ENCODE measurements around the gene KLRC2. TPM values are rescaled to one million over a fixed set of nuclear protein-coding genes. Genes with fewer than 3 reads are reported as not detected.
"Not testable (repeated sequence)": the region's sequence is repeated elsewhere in the genome, so short reads cannot be mapped to it uniquely, and the experiment has no call there.

KLRC2 gene
- total RNA-seq, 1 experiment from 2014 or later: not detected

- Histone ChIP-seq H3K36me3 (ENCODE audit: control insufficient read depth, insufficient read depth, low read length) (no peaks in the 10 kb centered on the region), H3K4me1 (ENCODE audit: control insufficient read depth, insufficient read depth, low read length) (peaks cover 33% of the 10 kb centered on the region), H3K4me3 (ENCODE audit: low read depth in 2 of 2, low read length in 2 of 2) (no peak overlapping the region), H3K27me3 (ENCODE audit: control insufficient read depth, insufficient read depth, low read length) (no peaks in the 10 kb centered on the region), H3K9me3 (ENCODE audit: control insufficient read depth, insufficient read depth, low read depth, low read length) (no peaks in the 10 kb centered on the region), H3K27ac (ENCODE audit: low read length) (peak overlapping the region; percentile 96)
- intact Hi-C loops (cut with micrococcal nuclease; ENCODE audit: unreplicated experiment): no loop called here
- POLR2A ChIA-PET: interaction anchor here (0.6 kb wide), 1 partner anchor 207 kb away, joined by 4 read pairs; no protein-coding TSS in a partner anchor
- no peak for DNase-seq (ENCODE audit: low read depth, low spot score)
- in situ Hi-C loops (cut with HindIII; ENCODE audit: low pct_unique_long_range_greater_than_20kb, low sequenced_read_pairs): no loop called here
- peak; percentile 84 for ATAC-seq
- no TSS peak for BruUV-seq (replicated peaks)
- CTCF ChIA-PET: no interaction called here
- no peak for TF ChIP-seq CTCF (IDR thresholded peaks at IDR 0.05)
- peak; percentile 63; the same call in 1 of the 2 replicates for TF ChIP-seq POLR2AphosphoS5 (IDR thresholded peaks at IDR 0.05; ENCODE audit: low read depth, low read length)
- no peak for TF ChIP-seq SIN3A (IDR thresholded peaks at IDR 0.05; ENCODE audit: borderline replicate concordance, insufficient read depth, low read depth, low read length)
- peak; percentile 46; the same call in 1 of the 2 replicates for TF ChIP-seq TCF7L2 (IDR thresholded peaks at IDR 0.05; ENCODE audit: low read depth, low read length)
Observed at GRCh38 chr12:10392394-10392930, 43.3 kb downstream of the KLRC2 start.

GRCh38 chr12:10390991-10391390, 44.8 kb downstream of the KLRC2 start:
- CTCF ChIA-PET; DNase-seq (ENCODE audit: low read depth, low spot score); in situ Hi-C loops (cut with HindIII; ENCODE audit: low pct_unique_long_range_greater_than_20kb, low sequenced_read_pairs); BruUV-seq (replicated peaks); H3K4me3 ChIP-seq (ENCODE audit: low read depth in 2 of 2, low read length in 2 of 2); H3K27me3 ChIP-seq (ENCODE audit: control insufficient read depth, insufficient read depth, low read length); intact Hi-C loops (cut with micrococcal nuclease; ENCODE audit: unreplicated experiment); H3K36me3 ChIP-seq (ENCODE audit: control insufficient read depth, insufficient read depth, low read length); POLR2A ChIA-PET; H3K9me3 ChIP-seq (ENCODE audit: control insufficient read depth, insufficient read depth, low read depth, low read length); ATAC-seq: not testable (repeated sequence)
- H3K4me1 ChIP-seq (ENCODE audit: control insufficient read depth, insufficient read depth, low read length): peaks cover 33% of the 10 kb centered on the region
- peak overlapping the region; percentile 96; the same call in 1 of the 2 replicates for H3K27ac ChIP-seq (ENCODE audit: low read length)

GRCh38 chr12:10389904-10390303, 45.9 kb downstream of the KLRC2 start, which contains the start of gene KLRK1:
Gene KLRK1, minus strand, starts transcription at chr12:10390041. Its CDS starts 1,231 bp downstream, at chr12:10388810.
- ChIA-PET CTCF (no interaction called here), POLR2A (no interaction called here)
- H3K9me3 ChIP-seq (ENCODE audit: control insufficient read depth, insufficient read depth, low read depth, low read length): no peaks in the 10 kb centered on the region
- DNase-seq (ENCODE audit: low read depth, low spot score): no peak
- no peaks in the 10 kb centered on the region for H3K36me3 ChIP-seq (ENCODE audit: control insufficient read depth, insufficient read depth, low read length)
- ATAC-seq: no peak
- intact Hi-C loops (cut with micrococcal nuclease; ENCODE audit: unreplicated experiment) (no loop called here), in situ Hi-C loops (cut with HindIII; ENCODE audit: low pct_unique_long_range_greater_than_20kb, low sequenced_read_pairs) (no loop called here)
- H3K27me3 ChIP-seq (ENCODE audit: control insufficient read depth, insufficient read depth, low read length): no peaks in the 10 kb centered on the region
- no peak for TF ChIP-seq REST (IDR thresholded peaks at IDR 0.05; ENCODE audit: insufficient read depth in 1 of 2, low read depth in 2 of 2, low read length in 1 of 2)
- no peak for TF ChIP-seq SIN3A (IDR thresholded peaks at IDR 0.05; ENCODE audit: borderline replicate concordance, insufficient read depth, low read depth, low read length)
- no peak for TF ChIP-seq TCF7L2 (IDR thresholded peaks at IDR 0.05; ENCODE audit: low read depth, low read length)
- no peak for TF ChIP-seq POLR2AphosphoS5 (IDR thresholded peaks at IDR 0.05; ENCODE audit: low read depth, low read length)
- TF ChIP-seq CTCF (IDR thresholded peaks at IDR 0.05): no peak
- peak within 1 kb of the TSS; percentile 96; the same call in 1 of the 2 replicates for H3K27ac ChIP-seq (ENCODE audit: low read length)
- peaks cover 29% of the 10 kb centered on the region for H3K4me1 ChIP-seq (ENCODE audit: control insufficient read depth, insufficient read depth, low read length)
- H3K4me3 ChIP-seq (ENCODE audit: low read depth in 2 of 2, low read length in 2 of 2): no peak within 1 kb of the TSS
- no TSS peak for BruUV-seq (replicated peaks)
